GM12878 (cell line): ENCODE data around the gene HOXB2.

ENCODE experiments used
- CTCF ChIP-seq, 3 experiments: IDR thresholded peaks in 2 of 3; conservative IDR thresholded peaks in 1 of 3; 2 replicates each; pipeline ENCODE4 v1.5.1; 2011; ENCODE audit warnings: low read depth in 3 of 3, low read length in 3 of 3, mild to moderate bottlenecking in 3 of 3, control low read depth in 2 of 3, moderate library complexity in 2 of 3, inconsistent platforms in 1 of 3, mixed read lengths in 1 of 3; ENCODE audit not compliant: control insufficient read depth in 2 of 3, insufficient read depth in 1 of 3; ENCODE audit errors: extremely low read depth in 1 of 3
- DPF2 ChIP-seq: fragments of 450-650 bp; IDR thresholded peaks from 2 replicates; pipeline ENCODE4 v1.6.1; 2017; ENCODE audit warnings: mild to moderate bottlenecking
- JUND ChIP-seq: IDR thresholded peaks from 2 replicates; pipeline ENCODE4 v1.6.1; 2012; ENCODE audit warnings: low read depth, mild to moderate bottlenecking, low read length, improper control_type of control experiment, moderate library complexity
- SREBF2 ChIP-seq: IDR thresholded peaks from 2 replicates; pipeline ENCODE4 v1.6.1; 2012; ENCODE audit warnings: mild to moderate bottlenecking, low read length
- TF ChIP-seq, protein P1 (sequence below): fragments of 450-650 bp; IDR thresholded peaks from 2 replicates; pipeline ENCODE4 v1.6.1; 2017; ENCODE audit warnings: mild to moderate bottlenecking

GRCh38 chr17:48577330-48577945 lies 32.5 kb upstream of the HOXB2 start:
- TF ChIP-seq DPF2 (no peak), JUND (no peak), CTCF (IDR thresholded peaks at IDR 0.05 in 2 of 3, conservative IDR thresholded peaks at IDR 0.05 in 1 of 3; ENCODE audit: control insufficient read depth in 2 of 3, extremely low read depth in 1 of 3, insufficient read depth in 1 of 3, low read depth in 3 of 3, low read length in 3 of 3) (no peak), SREBF2 (no peak)
- TF ChIP-seq, protein P1, sequence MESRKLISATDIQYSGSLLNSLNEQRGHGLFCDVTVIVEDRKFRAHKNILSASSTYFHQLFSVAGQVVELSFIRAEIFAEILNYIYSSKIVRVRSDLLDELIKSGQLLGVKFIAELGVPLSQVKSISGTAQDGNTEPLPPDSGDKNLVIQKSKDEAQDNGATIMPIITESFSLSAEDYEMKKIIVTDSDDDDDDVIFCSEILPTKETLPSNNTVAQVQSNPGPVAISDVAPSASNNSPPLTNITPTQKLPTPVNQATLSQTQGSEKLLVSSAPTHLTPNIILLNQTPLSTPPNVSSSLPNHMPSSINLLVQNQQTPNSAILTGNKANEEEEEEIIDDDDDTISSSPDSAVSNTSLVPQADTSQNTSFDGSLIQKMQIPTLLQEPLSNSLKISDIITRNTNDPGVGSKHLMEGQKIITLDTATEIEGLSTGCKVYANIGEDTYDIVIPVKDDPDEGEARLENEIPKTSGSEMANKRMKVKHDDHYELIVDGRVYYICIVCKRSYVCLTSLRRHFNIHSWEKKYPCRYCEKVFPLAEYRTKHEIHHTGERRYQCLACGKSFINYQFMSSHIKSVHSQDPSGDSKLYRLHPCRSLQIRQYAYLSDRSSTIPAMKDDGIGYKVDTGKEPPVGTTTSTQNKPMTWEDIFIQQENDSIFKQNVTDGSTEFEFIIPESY = no peak
